Measurements from ENCODE around the gene UBE2L5.

GRCh38 chr13:30446126-30446500 lies 23.8 kb downstream of the UBE2L5 start:
- TF ChIP-seq CTCF (IDR thresholded peaks at IDR 0.05) (no peak), POLR2A (IDR thresholded peaks at IDR 0.05) (no peak)

Measured in thyroid gland (tissue), 4 donors.